A673 (cell line): ENCODE results near the gene CCDC127. TPM values are rescaled to one million over a fixed set of nuclear protein-coding genes. Genes with fewer than 3 reads are reported as not detected.

Experiments
- BruUV-seq: library from RNA; stranded (reverse); fragments of 400-500 nt; replicated peaks from 2 replicates; lab custom pipeline; 2021; lab: Mats Ljungman, UMichigan
- CTCF ChIA-PET: fragments of 300-600 bp; sonication (Branson Sonifier 250); formaldehyde crosslinking; loops from one replicate; lab custom pipeline; 2022; ENCODE audit warnings: antibody characterized with exemption; lab: Charles Lee
- POLR2A ChIA-PET: fragments of 300-600 bp; sonication (Branson Sonifier 250); formaldehyde crosslinking; loops from one replicate; lab custom pipeline; 2022; ENCODE audit warnings: antibody characterized with exemption; ENCODE audit not compliant: low non-redundant PET; lab: Charles Lee
- DNase-seq: peaks from one replicate; pipeline ENCODE4 v3.0.0-alpha.2; 2015; ENCODE audit warnings: low spot score
- H3K27ac ChIP-seq: fragments of 200-600 bp; sonication (generic); 2 replicates; pipeline ENCODE4 v1.5.1; 2016; ENCODE audit warnings: mixed run types, low read depth, mild to moderate bottlenecking, mixed read lengths, antibody characterized with exemption, low read length; ENCODE audit not compliant: poor library complexity, severe bottlenecking
- H3K27me3 ChIP-seq: fragments of 200-600 bp; sonication (generic); replicated peaks from 2 replicates; pipeline ENCODE4 v1.6.1; 2017; ENCODE audit warnings: mixed run types, low read depth, mild to moderate bottlenecking, mixed read lengths, antibody characterized with exemption, low read length; ENCODE audit not compliant: insufficient read depth, poor library complexity
- H3K36me3 ChIP-seq: fragments of 200-600 bp; sonication (generic); 2 replicates; pipeline ENCODE4 v1.6.1; 2016; ENCODE audit warnings: mixed run types, mild to moderate bottlenecking, mixed read lengths, antibody characterized with exemption, low read length; ENCODE audit not compliant: insufficient read depth, poor library complexity, severe bottlenecking
- H3K4me1 ChIP-seq: fragments of 200-600 bp; sonication (generic); 2 replicates; pipeline ENCODE4 v1.6.1; 2017; ENCODE audit warnings: mixed run types, mild to moderate bottlenecking, mixed read lengths, antibody characterized with exemption, low read length; ENCODE audit not compliant: insufficient read depth, poor library complexity, severe bottlenecking
- H3K4me3 ChIP-seq: fragments of 200-600 bp; sonication (generic); 2 replicates; pipeline ENCODE4 v1.5.1; 2016; ENCODE audit warnings: low read depth, mixed run types, mild to moderate bottlenecking, mixed read lengths, low read length; ENCODE audit not compliant: poor library complexity, severe bottlenecking
- H3K9me3 ChIP-seq: fragments of 200-600 bp; sonication (generic); 2 replicates; pipeline ENCODE4 v1.6.1; 2016; ENCODE audit warnings: mixed run types, low read depth, mild to moderate bottlenecking, mixed read lengths, antibody characterized with exemption, low read length; ENCODE audit not compliant: poor library complexity, severe bottlenecking
- CTCF ChIP-seq: fragments of 300-800, 200-600 bp; sonication (generic); conservative IDR thresholded peaks from 2 replicates; pipeline ENCODE4 v1.5.1; 2017; ENCODE audit warnings: low read depth, mild to moderate bottlenecking, antibody characterized with exemption, low read length, moderate library complexity, mixed read lengths
- EZH2 ChIP-seq: fragments of 200-600 bp; sonication (generic); IDR thresholded peaks from 2 replicates; pipeline ENCODE4 v1.6.1; 2017; ENCODE audit warnings: borderline replicate concordance, low read depth, mild to moderate bottlenecking, mixed read lengths, antibody characterized with exemption, low read length; ENCODE audit not compliant: poor library complexity, severe bottlenecking
- intact Hi-C: fragments of 100-400 bp; cut with micrococcal nuclease; formaldehyde crosslinking; loops from one replicate; pipeline ENCODE4 v1.10.0; 2022; ENCODE audit not compliant: unreplicated experiment
- total RNA-seq: library from RNA; stranded (reverse); gene quantifications from 2 replicates; pipeline ENCODE4 v1.2.3, GENCODE V29; 2021

The CCDC127 gene
- total RNA-seq, 1 experiment from 2014 or later: 8.8 TPM

GRCh38 chr5:187042-187431 is 30.9 kb downstream of the CCDC127 start:
- no peaks in the 10 kb centered on the region for H3K27me3 ChIP-seq
- H3K4me3 ChIP-seq: no peak overlapping the region
- no peaks in the 10 kb centered on the region for H3K36me3 ChIP-seq
- H3K9me3 ChIP-seq: no peaks in the 10 kb centered on the region
- DNase-seq: no peak
- CTCF ChIA-PET: no interaction called here
- H3K4me1 ChIP-seq: peaks cover 3% of the 10 kb centered on the region
- POLR2A ChIA-PET: no interaction called here
- no peak overlapping the region for H3K27ac ChIP-seq
- intact Hi-C loops: no loop called here
- no TSS peak for BruUV-seq
- TF ChIP-seq CTCF (no peak), EZH2 (no peak)

DNA sequence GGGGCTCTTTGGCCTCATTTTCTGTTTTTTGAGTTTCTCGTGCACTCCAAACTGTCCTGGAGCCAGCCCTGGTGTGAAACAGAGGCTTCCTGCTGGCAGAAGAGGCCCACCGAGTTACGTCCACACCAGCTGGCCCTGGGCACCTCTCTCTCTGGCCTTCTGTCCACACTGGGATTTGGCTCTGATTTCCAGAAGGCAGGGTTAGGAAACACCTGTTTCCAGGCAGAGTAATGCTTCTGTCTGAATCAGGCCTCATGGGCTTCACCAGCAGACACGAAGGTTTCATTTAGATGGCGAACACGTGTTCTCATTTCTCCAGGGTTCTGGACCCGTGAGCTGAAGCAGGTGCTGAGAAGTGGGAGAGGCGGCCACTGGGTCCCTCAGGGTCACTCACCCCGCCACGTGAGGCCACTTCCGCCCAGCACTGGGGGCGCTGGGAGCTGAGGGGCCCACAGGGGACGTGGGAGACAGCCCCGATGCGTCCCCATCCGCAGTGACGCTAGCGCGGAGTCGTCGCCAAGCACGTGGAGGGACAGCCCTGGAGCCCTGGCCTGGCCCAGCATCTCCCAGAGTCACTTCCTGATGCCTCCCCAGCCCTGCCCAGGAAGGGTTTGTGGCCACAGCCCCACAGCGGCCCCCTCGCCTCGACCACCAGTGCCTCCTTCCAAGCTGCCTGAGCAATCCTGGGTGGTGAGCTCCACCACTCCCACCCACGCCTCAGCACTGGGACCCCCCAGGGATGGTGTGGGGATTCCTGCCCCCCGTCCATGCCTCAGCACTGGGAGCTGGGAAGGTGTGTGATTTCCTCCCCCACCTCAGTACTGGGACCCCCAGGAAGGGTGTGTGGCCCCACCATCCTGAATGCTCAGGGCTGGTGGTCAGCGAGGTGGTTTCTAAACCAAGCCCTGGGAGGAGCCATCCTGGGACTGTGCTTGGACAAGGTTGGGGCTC is 31.6 kb downstream of the CCDC127 start:
- ChIA-PET CTCF (no interaction called here), POLR2A (no interaction called here)
- no peak overlapping the region for H3K4me3 ChIP-seq
- H3K9me3 ChIP-seq: no peaks in the 10 kb centered on the region
- no TSS peak for BruUV-seq
- TF ChIP-seq EZH2 (no peak), CTCF (no peak)
- no peak overlapping the region for H3K27ac ChIP-seq
- H3K36me3 ChIP-seq: no peaks in the 10 kb centered on the region
- H3K4me1 ChIP-seq: peaks cover 3% of the 10 kb centered on the region
- intact Hi-C loops: no loop called here
- DNase-seq: no peak
- H3K27me3 ChIP-seq: no peaks in the 10 kb centered on the region

DNA sequence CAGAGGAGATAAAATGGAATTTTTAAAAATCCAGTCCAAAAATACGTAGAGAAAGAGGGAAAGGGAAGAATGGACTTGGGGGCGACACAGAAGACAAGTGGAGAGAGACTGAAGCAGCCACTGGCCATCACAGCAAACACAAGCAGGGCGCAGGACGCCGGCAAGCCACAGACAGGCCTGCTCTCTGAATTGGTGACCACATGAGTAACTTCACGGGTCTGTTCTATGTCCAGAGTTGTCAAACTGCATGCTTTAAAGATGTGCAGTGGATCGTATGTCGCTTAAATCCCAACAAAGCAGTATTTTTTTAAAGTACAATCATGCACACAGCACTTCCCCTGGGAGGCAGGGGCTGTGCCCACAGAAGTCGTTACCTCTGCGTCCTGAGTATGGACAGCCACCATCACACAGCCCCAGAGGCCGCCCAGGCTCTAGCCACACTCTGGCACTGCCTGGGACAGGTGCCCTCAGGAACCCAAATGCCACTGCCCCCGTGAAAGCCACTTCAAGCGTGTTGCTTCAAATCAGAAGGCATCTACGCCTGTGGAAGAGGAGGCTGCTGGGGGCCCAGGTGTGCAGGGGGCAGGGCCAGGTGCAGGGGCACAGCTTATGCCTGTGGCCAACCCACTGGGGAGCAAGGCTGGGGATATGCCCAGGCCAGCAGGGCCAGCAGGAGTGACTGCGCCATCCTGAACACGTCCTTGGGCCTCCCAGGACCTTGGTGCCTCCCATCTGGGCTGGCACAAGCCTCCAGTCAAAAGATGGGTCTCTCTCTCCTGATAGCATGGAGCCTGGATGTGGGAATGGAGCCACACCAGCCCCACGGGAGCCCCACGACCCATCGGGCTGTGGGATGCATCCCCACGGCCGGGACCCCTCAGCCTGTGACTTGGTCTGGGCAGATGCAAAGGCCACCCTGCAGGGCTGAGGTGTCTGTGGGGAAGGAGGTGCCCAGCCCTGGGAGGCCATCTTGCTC is 32.6 kb downstream of the CCDC127 start:
- TF ChIP-seq EZH2: no peak
- no peak for TF ChIP-seq CTCF
- Histone ChIP-seq H3K9me3 (no peaks in the 10 kb centered on the region), H3K27me3 (no peaks in the 10 kb centered on the region), H3K27ac (no peak overlapping the region), H3K4me3 (no peak overlapping the region), H3K4me1 (peaks cover 3% of the 10 kb centered on the region), H3K36me3 (no peaks in the 10 kb centered on the region)
- ChIA-PET POLR2A (no interaction called here), CTCF (no interaction called here)
- no peak for DNase-seq
- no TSS peak for BruUV-seq
- intact Hi-C loops: no loop called here
